ENCODE measurements around the gene UEVLD.

Gene UEVLD

DNA sequence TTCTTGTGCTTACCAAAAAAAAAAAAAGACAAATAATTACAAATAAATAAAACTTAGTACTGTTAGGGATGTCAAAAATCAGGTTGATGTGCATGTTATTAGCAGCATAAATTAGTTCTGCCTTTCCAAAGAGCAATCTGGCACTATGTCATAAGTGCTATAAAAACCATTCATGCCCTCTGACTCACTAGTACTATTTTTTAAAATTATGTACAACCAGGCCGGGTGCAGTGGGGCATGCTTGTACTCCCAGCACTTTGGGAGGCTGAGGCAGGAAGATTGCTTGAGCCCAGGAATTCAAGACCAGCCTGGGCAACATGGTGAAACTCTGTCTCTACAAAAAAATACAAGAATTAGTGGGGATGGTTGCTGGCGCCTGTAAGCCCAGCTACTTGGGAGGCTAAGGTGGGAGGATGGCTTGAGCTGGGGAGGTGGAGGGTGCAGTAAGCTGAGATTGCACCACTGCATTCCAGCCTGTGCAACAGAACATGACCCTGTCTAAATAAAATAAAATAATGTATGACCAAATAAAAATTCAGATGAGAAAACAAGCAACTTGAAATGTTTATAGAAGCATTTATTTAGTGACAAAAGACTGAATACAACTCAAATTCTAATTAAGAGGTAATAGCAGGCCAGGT, 25.3 kb downstream of the UEVLD start:
- no peak for DNase-seq (ENCODE audit: extremely low read depth, low read depth)
- TF ChIP-seq, protein P1, sequence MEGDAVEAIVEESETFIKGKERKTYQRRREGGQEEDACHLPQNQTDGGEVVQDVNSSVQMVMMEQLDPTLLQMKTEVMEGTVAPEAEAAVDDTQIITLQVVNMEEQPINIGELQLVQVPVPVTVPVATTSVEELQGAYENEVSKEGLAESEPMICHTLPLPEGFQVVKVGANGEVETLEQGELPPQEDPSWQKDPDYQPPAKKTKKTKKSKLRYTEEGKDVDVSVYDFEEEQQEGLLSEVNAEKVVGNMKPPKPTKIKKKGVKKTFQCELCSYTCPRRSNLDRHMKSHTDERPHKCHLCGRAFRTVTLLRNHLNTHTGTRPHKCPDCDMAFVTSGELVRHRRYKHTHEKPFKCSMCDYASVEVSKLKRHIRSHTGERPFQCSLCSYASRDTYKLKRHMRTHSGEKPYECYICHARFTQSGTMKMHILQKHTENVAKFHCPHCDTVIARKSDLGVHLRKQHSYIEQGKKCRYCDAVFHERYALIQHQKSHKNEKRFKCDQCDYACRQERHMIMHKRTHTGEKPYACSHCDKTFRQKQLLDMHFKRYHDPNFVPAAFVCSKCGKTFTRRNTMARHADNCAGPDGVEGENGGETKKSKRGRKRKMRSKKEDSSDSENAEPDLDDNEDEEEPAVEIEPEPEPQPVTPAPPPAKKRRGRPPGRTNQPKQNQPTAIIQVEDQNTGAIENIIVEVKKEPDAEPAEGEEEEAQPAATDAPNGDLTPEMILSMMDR (IDR thresholded peaks at IDR 0.05; ENCODE audit: low read depth, low read length, missing control alignments): no peak
- no peak overlapping the region for H3K4me3 ChIP-seq (replicated peaks; ENCODE audit: low read depth, low read length)

DNA sequence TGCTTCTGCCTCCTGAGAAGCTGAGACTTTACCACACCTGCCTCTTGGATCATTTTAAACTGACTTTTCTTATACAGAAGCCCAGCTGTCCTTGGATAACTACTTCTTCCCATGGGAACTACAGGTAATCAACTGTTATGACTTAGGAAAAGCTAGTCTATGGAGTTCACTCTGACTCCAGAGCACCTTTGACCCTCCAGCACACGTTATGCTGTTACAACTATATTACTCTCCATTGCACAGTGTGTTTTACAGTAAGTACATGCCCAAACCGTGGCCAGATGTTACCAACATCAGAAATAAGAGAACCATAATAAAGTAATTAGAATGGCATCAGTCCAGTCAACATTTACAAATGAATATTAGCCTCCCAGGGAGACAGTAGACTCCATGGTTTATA, 40.5 kb downstream of the UEVLD start:
- DNase-seq (ENCODE audit: extremely low read depth, low read depth): no peak
- TF ChIP-seq, protein P1 (IDR thresholded peaks at IDR 0.05; ENCODE audit: low read depth, low read length, missing control alignments): no peak
- H3K4me3 ChIP-seq (replicated peaks; ENCODE audit: low read depth, low read length): no peak overlapping the region

DNA sequence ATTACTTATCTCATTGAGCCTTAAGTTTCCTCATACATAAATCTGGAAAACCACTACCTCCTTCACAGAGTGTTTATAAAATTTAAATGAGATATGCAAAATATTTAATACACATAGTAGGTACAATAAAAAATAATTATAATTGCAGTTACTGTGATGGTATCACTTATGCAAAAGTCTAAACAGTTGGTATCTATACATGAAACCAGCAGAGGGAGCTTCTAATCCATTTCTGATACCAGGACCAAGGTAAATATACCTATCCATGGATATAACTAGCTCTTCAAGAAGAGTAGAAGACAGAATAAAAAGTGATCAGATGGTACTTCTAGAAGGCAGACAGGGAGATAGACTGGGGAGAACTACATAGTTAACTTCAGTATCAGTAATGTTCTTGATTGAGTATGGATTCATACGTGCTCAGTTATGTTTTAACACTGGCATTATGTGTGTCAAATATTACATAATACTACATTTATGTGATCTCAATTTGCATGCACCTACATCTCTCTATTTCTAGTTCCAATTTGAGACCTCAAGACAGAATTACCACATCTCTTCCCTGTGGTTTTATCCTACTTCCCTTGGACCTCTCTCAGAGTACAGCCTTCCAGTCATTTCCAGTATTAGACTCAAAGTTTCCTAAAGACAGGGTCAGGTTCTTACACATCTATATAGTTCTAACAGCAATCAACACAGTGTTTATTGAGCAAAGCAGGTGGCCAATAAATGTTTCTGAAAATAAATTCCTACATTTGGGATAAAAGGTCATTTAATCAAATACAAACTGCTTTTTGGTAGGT, 48.1 kb downstream of the UEVLD start:
- DNase-seq (ENCODE audit: extremely low read depth, low read depth): no peak
- TF ChIP-seq, protein P1 (IDR thresholded peaks at IDR 0.05; ENCODE audit: low read depth, low read length, missing control alignments): no peak

DNA sequence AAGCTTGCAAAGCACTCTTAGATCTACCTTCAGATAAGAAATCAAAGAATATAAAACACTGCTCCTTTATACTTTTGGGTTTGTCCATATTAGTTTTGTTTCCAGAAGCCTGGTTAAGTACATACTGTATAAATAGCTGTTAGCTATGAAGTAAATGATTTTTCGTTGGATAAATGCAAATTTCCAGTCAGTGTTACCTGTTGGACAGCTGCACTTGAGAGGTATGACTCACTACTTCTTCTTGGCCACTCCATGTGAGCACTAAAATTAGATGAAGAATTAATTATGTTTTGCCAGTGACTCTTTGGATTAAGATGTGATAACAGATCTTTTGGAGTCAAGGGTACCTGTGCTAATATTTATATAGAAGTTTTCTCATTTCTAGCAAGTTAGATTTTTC, 52.3 kb downstream of the UEVLD start:
- DNase-seq (ENCODE audit: extremely low read depth, low read depth): no peak
- H3K4me3 ChIP-seq (replicated peaks; ENCODE audit: low read depth, low read length): no peak overlapping the region
- TF ChIP-seq, protein P1 (IDR thresholded peaks at IDR 0.05; ENCODE audit: low read depth, low read length, missing control alignments): no peak

More for the DNA sequence above, 48.1 kb downstream of the UEVLD start:
- H3K4me3 ChIP-seq (replicated peaks; ENCODE audit: low read depth, low read length): no peak overlapping the region

DNA sequence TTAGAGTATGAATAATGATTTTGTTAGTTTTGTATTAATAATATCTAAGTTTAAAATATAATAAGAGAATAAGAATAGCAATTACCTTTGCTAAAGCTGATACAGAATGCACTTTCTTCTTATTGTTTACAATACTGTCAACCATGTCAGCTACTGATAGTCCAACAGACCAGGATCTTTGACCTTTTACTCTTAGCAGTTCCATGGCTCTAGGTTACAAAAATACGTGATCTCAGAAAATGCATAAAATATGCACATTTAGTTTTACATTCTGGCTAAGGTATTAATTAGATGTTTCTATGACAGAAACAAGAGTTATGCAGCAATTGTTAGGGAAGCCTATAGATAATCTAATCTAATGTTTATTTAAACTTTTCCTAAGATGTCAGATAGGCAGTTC, 54.3 kb downstream of the UEVLD start:
- TF ChIP-seq, protein P1 (IDR thresholded peaks at IDR 0.05; ENCODE audit: low read depth, low read length, missing control alignments): no peak

DNA sequence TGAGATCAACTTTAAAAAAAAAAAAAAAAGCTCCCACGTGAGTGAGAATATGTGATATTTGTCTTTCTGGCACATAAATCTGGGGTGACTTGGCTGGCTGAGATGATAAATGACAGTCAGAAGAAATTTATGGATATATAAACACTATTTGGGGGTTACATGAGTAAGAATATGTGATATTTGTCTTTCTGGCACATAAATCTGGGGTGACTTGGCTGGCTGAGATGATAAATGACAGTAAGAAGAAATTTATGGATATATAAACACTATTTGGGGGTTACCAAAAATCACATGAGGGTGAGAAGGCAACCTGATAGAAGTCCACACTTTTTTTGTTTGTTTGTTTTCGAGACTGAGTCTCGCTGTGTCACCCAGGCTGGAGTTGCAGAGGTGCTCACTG, 55.2 kb downstream of the UEVLD start:
- TF ChIP-seq, protein P1 (IDR thresholded peaks at IDR 0.05; ENCODE audit: low read depth, low read length, missing control alignments): no peak
- DNase-seq (ENCODE audit: extremely low read depth, low read depth): no peak
- no peak overlapping the region for H3K4me3 ChIP-seq (replicated peaks; ENCODE audit: low read depth, low read length)

More for the DNA sequence above, 54.3 kb downstream of the UEVLD start:
- H3K4me3 ChIP-seq (replicated peaks; ENCODE audit: low read depth, low read length): no peak overlapping the region
- no peak for DNase-seq (ENCODE audit: extremely low read depth, low read depth)
